Tibial nerve (tissue), 4 donors: ENCODE results near the gene ARID5B. TPM values are rescaled to one million over a fixed set of nuclear protein-coding genes. Genes with fewer than 3 reads are reported as not detected.
A peak's percentile ranks its signal among the peaks of the same experiment; 100 is the strongest.

Experiments used
- DNase-seq, 2 donors: peaks; one replicate each; pipeline ENCODE4 v3.0.0-alpha.2; 2019; ENCODE audit warnings: low spot score in 2 of 2
- H3K27ac ChIP-seq, 4 donors: fragments of 200-600 bp; sonication (generic) in 3 of 4; one replicate each; pipeline ENCODE4 v1.5.1; 2017 to 2019; ENCODE audit warnings: mild to moderate bottlenecking in 1 of 4
- H3K27me3 ChIP-seq, 2 donors: fragments of 200-600 bp; sonication (generic) in 1 of 2; one replicate each; pipeline versions ENCODE4 v1.5.1 to v1.6.0; 2017 to 2019
- H3K36me3 ChIP-seq, 3 donors: fragments of 200-600 bp; sonication (generic); one replicate each; pipeline ENCODE4 v1.5.1; 2018 to 2019
- H3K4me1 ChIP-seq, 4 donors: fragments of 200-600 bp; sonication (generic) in 3 of 4; one replicate each; pipeline ENCODE4 v1.5.1; 2017 to 2019
- H3K4me3 ChIP-seq, 4 donors: fragments of 200-600 bp; sonication (generic) in 3 of 4; one replicate each; pipeline ENCODE4 v1.5.1; 2017 to 2019; ENCODE audit warnings: mild to moderate bottlenecking in 1 of 4, moderate library complexity in 1 of 4
- H3K9me3 ChIP-seq, 4 donors: fragments of 200-600 bp; sonication (generic) in 3 of 4; one replicate each; pipeline ENCODE4 v1.5.1; 2017 to 2019
- CTCF ChIP-seq, 5 experiments: fragments of 200-600 bp in 3 of 5; fragments of 450-650 bp in 2 of 5; sonication (generic) in 3 of 5; IDR thresholded peaks; one replicate each; pipeline ENCODE4 v1.5.1; 2016 to 2019; ENCODE audit warnings: antibody characterized with exemption in 5 of 5, mild to moderate bottlenecking in 3 of 5, moderate library complexity in 2 of 5
- EP300 ChIP-seq, 2 donors: sonication (generic); formaldehyde crosslinking; IDR thresholded peaks; one replicate each; pipeline ENCODE4 v1.6.1; 2017; ENCODE audit warnings: antibody characterized with exemption in 2 of 2, mild to moderate bottlenecking in 1 of 2
- POLR2A ChIP-seq, 2 donors: fragments of 450-650 bp; IDR thresholded peaks; one replicate each; pipeline ENCODE4 v1.6.1; 2017; ENCODE audit warnings: antibody characterized with exemption in 2 of 2, mild to moderate bottlenecking in 2 of 2, moderate library complexity in 2 of 2
- WGBS, 2 donors: methylation state at CpG; one replicate each; pipeline ENCODE4 v1.1.5; 2018; 5-methylcytosine and 5-hydroxymethylcytosine counted together
- total RNA-seq, 4 donors: library from RNA; depleted of rRNA; stranded (reverse); fragments of >200 nt; gene quantifications; one replicate each; pipeline ENCODE4 v1.1.0, GENCODE V29; 2016

The ARID5B gene
- total RNA-seq, 4 donors from 2014 or later: 47.4 to 82.2 (median 62.6) TPM

GRCh38 chr10:62049624-62050345 lies 148.3 kb downstream of the ARID5B start:
- Histone ChIP-seq H3K27ac (peak overlapping the region; percentile 92 to 99 (median 98)), H3K27me3 (no peaks in the 10 kb centered on the region), H3K4me3 (peak overlapping the region; percentile 48 to 66 (median 56)), H3K36me3 (peaks cover 0 to 36% (median 2%) of the 10 kb centered on the region in 3 donors), H3K4me1 (peaks cover 0 to 81% (median 65%) of the 10 kb centered on the region in 4 donors), H3K9me3 (no peaks in the 10 kb centered on the region)
- no peak for TF ChIP-seq CTCF (IDR thresholded peaks at IDR 0.05)
- no peak for TF ChIP-seq EP300 (IDR thresholded peaks at IDR 0.05)
- no peak for TF ChIP-seq POLR2A (IDR thresholded peaks at IDR 0.05)
- WGBS, 2 donors: 9 to 20% methylated on average over 2 of the region's 2 CpGs
- no peak for DNase-seq

- Histone ChIP-seq H3K27me3 (no peaks in the 10 kb centered on the region), H3K27ac (peak overlapping the region; percentile 92 to 99 (median 98)), H3K9me3 (no peaks in the 10 kb centered on the region), H3K36me3 (peaks cover 0 to 37% (median 2%) of the 10 kb centered on the region in 3 donors), H3K4me1 (peaks cover 0 to 82% (median 63%) of the 10 kb centered on the region in 4 donors), H3K4me3 (peak overlapping the region; percentile 48 to 66 (median 56))
- 25 to 34% methylated on average over 5 of the region's 5 CpGs for WGBS, 2 donors
- DNase-seq: no peak
- TF ChIP-seq EP300 (IDR thresholded peaks at IDR 0.05) (no peak), POLR2A (IDR thresholded peaks at IDR 0.05) (no peak), CTCF (IDR thresholded peaks at IDR 0.05) (no peak)
These were observed 148.9 kb downstream of the ARID5B start for GRCh38 chr10:62050346-62050892.

- TF ChIP-seq EP300 (IDR thresholded peaks at IDR 0.05) (peak; percentile 68 to 96), CTCF (IDR thresholded peaks at IDR 0.05) (no peak), POLR2A (IDR thresholded peaks at IDR 0.05) (peak; percentile 52 to 58)
- DNase-seq: peak in 1 of 2 donors; percentile 68
- Histone ChIP-seq H3K4me1 (peaks cover 0 to 82% (median 60%) of the 10 kb centered on the region in 4 donors), H3K9me3 (no peaks in the 10 kb centered on the region), H3K36me3 (peaks cover 0 to 37% (median 2%) of the 10 kb centered on the region in 3 donors), H3K27me3 (no peaks in the 10 kb centered on the region), H3K27ac (peak overlapping the region; percentile 92 to 99 (median 98)), H3K4me3 (peak overlapping the region; percentile 48 to 66 (median 56))
- 28 to 34% methylated on average over 9 of the region's 9 CpGs for WGBS, 2 donors
These were observed 149.5 kb downstream of the ARID5B start for GRCh38 chr10:62050893-62051433.

- H3K4me1 ChIP-seq: peaks cover 0 to 82% (median 55%) of the 10 kb centered on the region in 4 donors
- TF ChIP-seq CTCF (IDR thresholded peaks at IDR 0.05): no peak
- DNase-seq: no peak
- no peaks in the 10 kb centered on the region for H3K9me3 ChIP-seq
- 94% methylated on average over 4 of the region's 4 CpGs for WGBS, 2 donors
- no peaks in the 10 kb centered on the region for H3K27me3 ChIP-seq
- H3K4me3 ChIP-seq: peak overlapping the region in 3 of 4 donors; percentile 20 to 66 (median 50)
- H3K36me3 ChIP-seq: peaks cover 0 to 37% (median 2%) of the 10 kb centered on the region in 3 donors
- peak overlapping the region; percentile 92 to 99 (median 98) for H3K27ac ChIP-seq
These were observed 150.8 kb downstream of the ARID5B start for GRCh38 chr10:62052276-62052675.

- peaks cover 0 to 82% (median 54%) of the 10 kb centered on the region in 4 donors for H3K4me1 ChIP-seq
- TF ChIP-seq EP300 (IDR thresholded peaks at IDR 0.05) (no peak), POLR2A (IDR thresholded peaks at IDR 0.05) (no peak), CTCF (IDR thresholded peaks at IDR 0.05) (no peak)
- H3K4me3 ChIP-seq: peak overlapping the region in 1 of 4 donors; percentile 14
- H3K36me3 ChIP-seq: peaks cover 0 to 40% (median 2%) of the 10 kb centered on the region in 3 donors
- no peak for DNase-seq
- H3K27me3 ChIP-seq: no peaks in the 10 kb centered on the region
- WGBS, 2 donors: 51 to 76% methylated on average over 2 of the region's 2 CpGs
- H3K9me3 ChIP-seq: no peaks in the 10 kb centered on the region
- peak overlapping the region; percentile 75 to 99 (median 88) for H3K27ac ChIP-seq
These were observed 152.4 kb downstream of the ARID5B start for GRCh38 chr10:62053860-62054259.
